NOMO-1 (cell line): ENCODE measurements around the gene CHRNA4.
"Not testable (repeated sequence)": the region's sequence is repeated elsewhere in the genome, so short reads cannot be mapped to it uniquely, and the experiment has no call there.

ENCODE experiments used
- DNase-seq, 2 experiments: peaks; one replicate each; lab custom pipeline; 2025; ENCODE audit not compliant: unreplicated experiment in 2 of 2; lab: John Stamatoyannopoulos, UW

Gene CHRNA4

DNA sequence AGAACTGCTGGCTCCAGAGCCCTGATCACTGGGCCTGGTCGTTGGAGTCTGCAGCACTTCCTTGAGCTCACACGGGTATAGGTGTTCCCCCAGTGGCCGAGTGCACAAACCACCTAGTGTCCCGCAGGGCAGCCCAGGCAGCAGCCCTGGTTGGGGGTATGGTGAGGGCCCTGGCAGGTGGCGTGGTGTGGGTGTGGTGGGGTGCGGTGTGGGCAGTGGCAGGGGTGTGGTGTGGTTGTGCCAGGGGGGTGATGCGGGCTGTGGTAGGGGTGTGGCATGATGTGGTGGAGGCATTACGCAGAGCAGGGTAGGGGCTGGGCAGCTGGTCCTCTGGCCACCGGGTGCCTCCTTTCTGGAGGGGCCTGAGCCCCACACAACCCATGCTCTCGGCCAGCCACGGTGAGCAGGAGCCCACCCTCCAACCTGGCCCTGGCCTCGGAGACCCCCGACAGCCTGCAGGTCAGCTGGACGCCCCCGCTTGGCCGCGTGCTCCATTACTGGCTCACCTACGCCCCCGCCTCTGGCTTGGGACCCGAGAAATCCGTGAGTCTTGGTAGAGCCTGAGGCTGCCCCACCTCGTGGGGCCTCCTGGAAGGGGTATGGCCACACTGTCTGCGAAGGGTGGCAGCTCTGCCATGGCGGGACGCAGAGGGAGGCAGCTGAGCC is 47.7 kb downstream of the CHRNA4 start:
- no peak for DNase-seq

DNA sequence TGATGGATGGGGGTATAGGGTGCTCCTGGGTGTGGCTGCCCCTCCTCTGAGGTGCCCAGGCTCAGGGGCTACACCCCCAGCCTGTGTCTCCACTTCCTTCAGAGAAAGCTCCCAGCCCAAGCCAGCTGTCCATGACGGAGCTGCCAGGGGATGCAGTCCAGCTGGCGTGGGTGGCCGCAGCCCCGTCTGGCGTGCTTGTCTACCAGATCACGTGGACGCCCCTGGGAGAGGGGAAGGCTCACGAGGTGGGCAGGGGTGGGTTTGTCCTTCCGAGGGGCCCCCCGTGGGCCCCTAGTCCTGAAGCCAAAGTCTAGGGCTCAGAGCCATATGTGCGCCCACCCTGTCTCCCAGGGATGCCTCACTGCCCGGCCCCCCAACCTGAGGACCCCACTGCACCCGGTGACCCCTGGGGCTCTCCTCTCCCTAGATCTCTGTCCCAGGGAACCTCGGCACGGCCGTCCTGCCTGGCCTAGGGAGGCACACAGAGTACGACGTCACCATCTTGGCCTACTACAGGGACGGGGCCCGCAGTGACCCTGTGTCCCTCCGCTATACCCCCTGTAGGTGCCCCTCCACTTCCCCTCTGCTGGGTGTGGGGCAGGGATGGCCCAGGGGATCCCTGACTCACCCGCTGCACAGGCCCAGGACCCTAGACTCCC is 48.3 kb downstream of the CHRNA4 start:
- DNase-seq, result no peak

DNA sequence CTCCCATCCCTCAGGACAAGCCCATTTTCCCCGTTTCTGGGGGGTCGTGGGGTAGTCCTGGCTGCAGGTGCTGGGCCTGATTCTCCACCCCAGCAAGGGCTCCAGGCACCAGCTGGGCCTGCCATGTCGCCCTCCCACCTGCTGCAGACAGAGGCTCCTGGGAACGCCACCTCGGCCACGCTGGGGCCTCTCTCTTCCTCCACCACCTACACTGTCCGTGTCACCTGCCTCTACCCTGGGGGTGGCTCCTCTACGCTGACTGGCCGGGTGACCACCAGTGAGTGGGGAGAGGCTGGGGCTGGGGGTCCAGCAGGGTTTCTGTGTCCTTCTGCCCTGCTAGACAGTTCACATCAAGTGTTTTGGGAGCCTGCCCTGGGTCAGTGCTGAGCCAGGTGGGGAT is 48.9 kb downstream of the CHRNA4 start:
- no peak for DNase-seq

DNA sequence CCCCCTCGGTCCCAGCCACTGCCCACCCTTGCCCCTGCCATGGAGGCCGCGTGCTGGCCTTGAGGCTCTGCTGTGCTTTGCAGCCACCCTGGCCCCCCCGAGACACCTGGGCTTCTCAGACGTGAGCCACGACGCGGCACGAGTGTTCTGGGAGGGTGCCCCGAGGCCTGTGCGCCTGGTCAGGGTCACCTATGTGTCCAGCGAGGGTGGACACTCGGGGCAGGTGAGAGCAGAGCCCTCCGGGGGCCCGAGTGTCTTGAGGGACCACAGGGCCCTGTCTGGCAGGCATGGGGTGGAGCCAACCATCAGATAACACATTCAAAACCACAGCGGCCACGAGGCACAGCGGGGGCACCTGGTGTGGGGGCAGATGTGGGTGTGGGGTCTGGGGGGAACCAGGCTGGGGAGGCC is 49.3 kb downstream of the CHRNA4 start:
- no peak for DNase-seq

DNA sequence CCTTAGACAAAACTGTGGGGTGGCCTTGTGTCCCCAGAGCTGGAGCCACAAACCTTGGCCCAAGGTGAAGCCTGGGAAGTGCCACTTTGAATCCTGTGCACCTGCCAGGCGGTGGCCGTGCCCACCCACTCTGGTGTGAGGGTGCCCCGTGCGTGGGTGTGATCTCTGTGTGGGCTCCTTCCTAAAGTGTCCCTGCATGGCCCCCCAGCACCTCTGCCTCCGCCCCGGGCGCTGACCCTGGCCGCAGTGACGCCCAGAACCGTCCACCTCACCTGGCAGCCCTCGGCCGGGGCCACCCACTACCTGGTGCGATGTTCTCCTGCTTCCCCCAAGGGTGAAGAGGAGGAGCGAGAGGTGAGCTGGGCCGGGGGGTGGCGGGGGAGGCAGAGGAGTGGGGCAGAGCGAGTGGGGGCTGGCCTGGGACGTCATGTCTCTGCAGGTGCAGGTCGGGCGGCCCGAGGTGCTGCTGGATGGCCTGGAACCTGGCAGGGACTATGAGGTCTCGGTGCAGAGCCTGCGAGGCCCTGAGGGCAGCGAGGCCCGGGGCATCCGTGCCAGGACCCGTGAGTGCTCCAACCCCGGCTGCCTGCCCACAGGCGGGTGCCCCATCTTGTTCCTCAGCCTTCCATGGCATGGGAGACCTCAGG is 49.8 kb downstream of the CHRNA4 start:
- no peak for DNase-seq

DNA sequence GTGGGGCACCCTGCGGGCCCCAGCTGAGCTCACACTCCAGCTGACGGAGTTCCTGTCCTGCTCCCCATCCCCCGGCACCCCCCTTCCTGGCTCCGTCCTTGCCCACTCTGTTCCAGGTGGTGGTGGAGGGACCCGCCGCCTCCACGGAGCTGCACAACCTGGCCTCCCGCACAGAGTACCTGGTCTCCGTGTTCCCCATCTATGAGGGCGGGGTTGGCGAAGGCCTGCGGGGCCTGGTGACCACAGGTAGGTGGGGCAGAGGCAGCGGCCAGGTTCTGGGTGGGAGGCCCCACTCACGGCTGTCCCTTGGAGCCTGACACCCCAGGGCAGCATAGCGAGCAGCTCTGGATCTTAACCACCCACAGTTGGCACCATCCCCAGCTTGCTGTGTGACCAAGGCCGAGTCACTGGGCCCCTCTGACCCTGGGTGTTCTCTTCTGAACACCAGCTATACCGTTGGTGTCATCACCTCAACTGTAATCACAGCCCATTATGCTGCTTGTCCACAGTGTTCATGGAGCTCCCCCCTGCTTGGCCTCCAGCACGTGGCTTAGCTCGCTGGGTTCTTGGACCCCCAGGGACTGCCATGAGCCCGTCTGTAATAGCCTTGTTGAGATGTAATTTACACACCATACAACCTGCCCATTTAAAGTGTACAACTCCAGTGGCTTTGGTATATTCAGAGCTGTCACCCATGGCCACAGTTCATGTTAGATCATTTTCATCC is 50.7 kb downstream of the CHRNA4 start:
- no peak for DNase-seq

DNA sequence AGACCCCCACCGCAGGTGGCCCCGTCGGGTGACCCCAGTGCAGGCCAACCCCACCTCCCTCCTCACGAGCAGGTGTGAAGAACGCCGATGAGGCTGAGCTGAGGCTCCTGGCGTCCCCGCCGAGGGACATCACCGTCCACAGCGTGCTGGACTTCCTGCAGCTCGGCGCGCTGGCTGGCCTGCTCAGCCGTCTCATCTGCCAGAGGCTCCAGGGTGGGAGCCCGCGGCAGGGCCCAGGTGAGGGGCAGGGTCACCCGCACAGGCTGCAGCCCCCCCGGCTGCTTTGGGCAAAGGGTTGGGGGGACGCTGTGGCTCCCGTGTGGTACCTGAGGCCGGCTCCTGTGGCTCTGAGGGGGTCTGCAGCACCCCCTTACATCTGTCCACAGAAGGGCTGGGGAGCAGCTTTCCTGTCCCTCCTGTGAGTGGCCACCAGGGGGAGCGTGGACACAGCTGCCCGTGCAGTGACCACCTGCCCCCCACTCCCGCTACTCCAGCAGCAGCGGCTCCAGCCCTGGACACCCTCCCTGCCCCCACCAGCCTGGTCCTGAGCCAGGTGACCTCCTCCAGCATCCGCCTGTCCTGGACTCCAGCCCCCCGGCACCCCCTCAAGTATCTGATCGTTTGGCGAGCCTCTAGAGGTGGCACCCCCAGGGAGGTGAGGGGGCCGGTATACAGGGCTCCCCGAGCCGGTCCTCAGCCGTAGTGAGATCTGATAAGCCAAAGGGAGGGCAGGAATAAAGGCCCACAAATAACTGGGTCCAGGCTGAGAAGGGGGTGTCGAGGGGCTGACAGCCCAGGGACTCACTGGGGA is 51.7 kb downstream of the CHRNA4 start:
- DNase-seq, result peak; percentile 4 to 12

DNA sequence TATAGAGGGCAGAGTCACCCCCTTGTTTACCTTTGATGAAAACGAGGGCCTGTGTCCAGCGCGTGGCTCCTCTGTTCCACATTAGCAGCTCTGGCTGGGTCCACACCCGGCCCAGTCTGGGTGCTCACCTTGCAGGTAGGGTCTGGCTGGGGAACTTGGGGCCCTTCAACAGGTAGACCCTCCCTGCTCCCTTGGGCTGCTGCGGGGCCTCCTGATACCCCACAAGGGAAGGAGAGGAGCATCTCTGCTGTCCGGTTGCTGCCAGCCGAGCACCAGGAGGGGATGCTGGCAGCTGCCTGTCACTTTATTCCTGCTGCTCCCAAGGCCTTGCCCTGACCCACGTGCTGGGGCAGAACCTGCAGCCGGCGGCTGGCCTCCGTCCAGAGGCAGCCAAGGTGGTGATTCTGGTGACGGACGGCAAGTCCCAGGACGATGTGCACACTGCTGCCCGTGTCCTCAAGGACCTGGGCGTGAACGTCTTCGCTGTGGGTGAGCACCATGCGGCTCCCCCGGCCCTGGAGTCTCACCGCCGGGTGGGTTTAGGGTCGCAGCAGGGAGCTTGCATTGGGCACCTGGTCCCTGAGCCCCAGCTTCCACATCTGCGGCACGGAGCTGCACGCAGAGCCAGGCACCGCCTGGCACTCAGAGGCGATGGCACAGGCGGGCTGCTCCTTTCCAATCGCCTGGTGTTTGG is 52.8 kb downstream of the CHRNA4 start:
- DNase-seq, result no peak

DNA sequence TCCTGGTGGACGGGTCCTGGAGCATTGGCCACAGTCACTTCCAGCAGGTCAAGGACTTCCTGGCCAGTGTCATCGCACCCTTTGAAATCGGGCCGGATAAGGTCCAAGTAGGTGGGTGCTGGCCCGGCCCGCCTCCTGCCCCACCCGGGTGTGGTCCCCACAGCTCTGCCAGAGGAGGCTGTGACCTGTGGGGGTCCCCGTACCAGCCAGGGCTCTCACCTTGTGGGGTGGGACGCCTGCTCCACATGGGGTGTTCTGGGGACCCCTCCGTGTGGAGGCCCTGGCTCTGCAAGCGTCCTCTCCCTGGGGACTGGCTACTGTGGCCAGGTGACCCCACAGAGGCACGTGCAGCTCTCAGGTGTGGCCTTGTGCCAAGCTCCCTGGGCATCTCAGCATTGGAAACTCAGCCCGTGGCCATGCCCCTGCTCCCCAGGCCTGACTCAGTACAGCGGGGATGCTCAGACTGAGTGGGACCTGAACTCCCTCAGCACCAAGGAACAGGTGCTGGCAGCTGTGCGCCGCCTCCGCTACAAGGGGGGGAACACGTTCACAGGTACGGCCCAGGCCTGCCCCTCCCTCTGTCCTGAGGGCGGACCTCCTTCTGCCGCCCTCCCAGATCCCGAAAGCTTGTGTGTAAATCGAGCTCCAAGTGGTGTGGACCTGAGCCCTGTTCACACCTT is 53.5 kb downstream of the CHRNA4 start:
- no peak for DNase-seq

DNA sequence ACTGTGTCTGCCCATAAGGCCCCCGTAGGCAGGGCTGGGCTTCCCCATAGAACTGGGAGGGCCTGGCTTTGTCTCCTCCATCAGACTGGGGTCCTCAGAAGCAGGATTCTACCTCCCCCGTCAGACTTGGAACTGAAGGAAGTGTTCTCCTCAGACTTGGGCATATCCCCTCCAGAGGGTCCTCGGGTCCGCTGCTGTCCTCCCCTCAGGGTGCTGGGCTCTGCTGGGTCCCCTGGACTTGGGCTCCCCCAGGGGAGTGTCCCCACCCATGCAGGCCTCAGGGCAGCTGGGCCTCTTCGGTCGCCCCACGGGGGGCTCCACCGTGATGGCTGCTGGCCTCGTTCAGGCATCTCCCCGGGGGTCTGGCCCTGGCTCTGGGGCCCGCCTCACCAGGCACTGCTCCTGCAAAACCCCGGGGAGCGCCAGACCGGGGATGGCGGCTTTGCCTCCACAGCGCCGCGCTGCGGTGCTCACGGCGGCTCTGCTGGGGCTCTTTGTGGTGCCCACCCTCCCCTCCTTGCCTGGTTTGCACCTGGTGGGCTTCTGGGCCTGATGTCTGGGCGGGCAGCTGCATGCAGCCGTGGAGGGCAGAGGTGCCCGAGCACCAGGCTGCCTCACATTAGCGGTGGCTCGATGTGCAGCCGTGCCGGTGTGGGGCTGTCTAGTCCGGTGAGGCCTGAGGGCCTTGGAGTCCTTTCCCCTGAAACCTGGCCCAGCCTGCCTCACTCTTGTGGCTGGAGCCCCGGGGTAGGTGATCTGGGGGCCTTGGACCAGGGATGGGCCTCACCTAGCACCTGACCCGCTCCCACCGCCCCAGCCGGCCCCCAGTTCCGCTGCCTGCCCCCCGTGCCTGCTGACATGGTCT is 54.2 kb downstream of the CHRNA4 start:
- DNase-seq, result no peak

DNA sequence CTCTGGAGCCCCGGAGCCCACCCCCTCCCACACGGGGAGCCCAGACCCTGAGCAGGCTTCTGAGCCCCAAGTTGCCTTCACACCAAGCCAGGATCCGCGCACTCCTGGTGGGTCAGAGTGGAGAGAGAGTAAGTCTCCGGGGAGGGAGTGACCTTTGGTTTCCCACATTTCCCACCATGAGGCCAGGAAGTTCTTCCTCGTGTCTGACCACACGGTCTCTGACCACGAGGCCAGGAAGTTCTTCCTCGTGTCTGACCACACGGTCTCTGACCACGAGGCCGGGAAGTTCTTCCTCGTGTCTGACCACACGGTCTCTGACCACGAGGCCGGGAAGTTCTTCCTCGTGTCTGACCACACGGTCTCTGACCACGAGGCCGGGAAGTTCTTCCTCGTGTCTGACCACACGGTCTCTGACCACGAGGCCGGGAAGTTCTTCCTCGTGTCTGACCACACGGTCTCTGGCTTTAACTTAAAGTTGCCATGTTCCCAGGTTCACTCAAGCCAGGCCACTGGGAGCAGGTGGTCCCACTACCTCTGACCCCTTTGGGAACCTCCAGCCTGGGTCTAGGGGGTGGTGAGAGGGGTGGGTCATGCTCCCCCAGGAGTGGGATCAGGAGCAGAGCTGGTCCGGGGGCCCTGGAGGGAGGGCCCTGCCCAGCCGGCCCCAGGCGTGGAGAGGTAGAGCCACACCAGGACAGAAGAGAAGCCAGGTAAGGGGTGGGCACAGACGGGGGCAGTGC is 55.0 kb downstream of the CHRNA4 start:
- DNase-seq, result not testable (repeated sequence)

DNA sequence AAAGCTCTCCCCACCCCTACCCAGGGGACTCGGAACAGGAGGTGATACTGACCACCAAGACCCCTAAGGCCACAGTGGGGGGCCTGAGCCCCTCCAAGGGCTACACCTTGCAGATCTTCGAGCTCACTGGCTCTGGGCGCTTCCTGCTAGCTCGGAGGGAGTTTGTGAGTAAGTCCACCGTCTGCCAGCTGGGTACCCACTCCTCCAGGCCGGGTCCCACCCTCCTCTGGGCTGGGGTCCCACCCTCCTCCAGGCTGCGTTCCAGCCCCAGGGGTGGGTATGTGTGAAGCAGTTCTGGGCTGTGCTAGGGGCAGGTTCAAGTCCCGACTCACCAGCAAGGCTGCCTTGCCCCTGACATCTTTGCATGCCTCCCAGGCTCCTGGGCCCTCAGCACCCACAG is 55.8 kb downstream of the CHRNA4 start:
- no peak for DNase-seq

DNA sequence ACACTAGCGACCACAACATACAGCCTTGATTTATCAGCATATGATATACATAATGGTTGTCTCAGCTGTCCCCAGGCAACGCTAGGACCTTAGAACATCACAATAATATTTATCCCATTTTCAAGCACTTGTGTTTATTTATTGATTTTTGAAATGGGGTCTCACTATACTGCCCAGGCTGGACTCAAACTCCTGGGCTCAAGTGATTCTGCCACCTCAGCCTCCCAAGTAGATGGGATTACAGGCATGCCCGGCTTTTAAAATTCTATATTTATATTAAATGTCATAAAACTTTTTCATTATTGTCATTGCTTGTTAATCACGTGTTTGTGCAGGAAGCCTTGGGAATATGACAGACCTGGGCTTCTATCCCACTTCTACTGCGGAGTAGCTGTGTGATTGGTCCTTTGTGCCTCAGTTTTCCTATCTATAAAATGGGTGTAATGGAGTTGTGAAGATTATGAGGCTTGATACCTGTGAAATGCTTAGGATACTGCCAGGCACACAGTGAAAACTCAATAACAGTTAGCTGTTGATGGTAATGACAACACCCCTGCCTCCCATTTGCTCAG is 58.0 kb downstream of the CHRNA4 start:
- DNase-seq, result no peak

DNA sequence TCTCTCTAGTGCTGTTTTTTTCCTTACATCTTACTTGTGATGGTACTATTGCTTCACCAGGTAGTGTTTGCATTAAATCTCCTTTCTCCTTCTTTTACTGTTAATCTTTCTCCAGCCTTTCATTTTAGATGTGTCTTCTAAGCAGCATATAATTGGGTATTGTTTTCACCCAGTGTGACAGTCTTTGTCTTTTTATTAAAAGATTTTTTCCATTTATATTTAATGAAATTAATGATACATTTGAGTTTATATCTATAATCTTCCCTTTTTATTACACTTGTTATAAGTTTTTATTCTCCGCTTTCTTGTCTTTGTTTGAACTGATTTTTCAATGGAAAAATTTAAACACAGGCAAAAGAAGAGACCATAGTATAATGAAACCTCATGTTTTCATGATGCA is 59.5 kb downstream of the CHRNA4 start:
- no peak for DNase-seq

DNA sequence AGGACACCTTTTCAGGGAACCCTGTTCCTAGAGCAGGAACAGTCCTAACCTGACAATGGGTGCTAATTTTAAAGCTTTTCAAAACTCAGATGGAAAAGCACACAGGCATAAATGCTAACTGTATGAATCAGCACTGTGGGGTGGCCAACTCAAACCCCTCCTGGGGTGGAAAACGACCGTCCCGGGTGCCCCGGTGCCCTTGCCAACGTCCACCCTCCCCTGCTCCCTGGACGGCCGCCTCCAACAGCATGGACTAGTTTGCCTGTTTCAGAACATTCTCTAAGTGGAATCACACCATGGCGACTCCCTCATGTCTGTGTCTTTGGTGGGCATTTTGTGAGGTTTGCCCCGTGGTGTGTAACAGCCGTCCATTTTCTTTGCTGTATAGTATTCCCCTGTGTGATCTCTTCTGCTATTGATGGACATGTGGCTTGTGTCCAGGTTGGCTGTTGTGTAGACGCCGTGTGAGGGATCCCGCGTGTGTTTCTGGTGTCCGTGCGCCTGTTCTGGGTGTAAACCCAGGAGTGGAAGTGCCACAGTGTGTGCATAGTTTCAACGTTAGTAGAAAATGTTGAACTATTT is 62.3 kb downstream of the CHRNA4 start:
- DNase-seq, result no peak

DNA sequence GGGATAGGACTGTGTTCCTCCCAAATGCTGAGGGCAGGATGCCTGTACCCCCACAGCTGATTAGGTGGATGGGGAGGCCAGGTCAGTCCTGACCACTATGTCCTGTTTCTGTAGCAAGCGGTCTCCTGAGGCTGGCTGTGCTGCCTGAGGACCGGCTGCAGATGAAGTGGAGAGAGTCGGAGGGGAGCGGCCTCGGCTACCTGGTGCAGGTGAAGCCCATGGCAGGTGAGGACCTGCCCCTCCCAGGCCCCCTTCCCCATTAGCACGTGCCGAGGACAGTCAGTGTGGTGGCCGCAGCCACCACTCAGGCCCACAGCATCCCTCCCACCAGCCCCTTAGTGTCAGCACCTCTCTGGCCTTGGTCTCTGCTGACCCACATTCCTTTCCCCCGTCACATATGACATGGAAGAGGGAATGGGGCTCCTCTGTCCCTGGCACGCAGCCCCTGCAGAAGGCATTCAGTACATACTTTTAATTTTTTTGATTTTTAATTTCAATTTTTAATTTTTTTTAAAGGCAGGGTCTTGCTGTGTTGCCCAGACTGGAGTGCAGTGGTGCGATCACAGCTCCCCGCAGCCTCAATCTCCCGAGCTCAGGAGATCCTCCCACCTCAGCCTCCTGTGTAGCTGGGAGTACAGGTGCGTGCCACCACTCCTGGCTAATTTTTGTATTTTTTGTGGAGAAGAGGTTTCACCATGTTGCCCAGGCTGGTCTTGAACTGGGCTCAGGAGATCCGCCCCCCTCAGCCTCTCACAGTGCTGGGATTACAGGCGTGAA is 63.2 kb downstream of the CHRNA4 start:
- DNase-seq, result no peak

DNA sequence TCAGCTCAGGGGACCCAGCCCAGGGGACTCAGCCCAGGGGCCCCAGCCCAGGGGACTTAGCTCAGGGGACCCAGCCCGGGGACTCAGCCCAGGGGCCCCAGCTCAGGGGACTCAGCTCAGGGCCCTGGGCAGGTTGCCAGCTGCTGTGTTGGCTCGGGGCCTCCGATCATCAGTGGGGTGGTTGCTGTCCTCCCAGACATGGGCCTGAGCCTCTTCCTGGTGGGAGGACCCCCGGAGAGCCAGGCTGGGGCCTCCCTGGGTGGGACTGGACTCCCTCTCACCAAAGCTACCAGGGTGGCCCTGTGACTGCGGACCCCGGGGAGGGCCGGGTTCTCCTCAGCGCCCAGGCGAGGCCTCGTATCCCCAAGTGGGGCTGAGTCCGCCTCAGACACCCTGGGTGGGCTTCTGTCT is 63.8 kb downstream of the CHRNA4 start:
- no peak for DNase-seq
